HG02885 (cell line): ENCODE measurements around the gene SRP9.
A peak's percentile ranks its signal among the peaks of the same experiment; 100 is the strongest.

Experiments
- ATAC-seq: cut with Tn5 transposase; IDR thresholded peaks from one replicate; pipeline ENCODE4 v1.9.1; 2021; ENCODE audit warnings: mild to moderate bottlenecking; ENCODE audit not compliant: unreplicated experiment, poor library complexity

Gene SRP9

GRCh38 chr1:225777583-225778336 lies at the start of gene SRP9:
TSS of gene SRP9 (plus strand) at chr1:225777826. CDS start at chr1:225777941, 115 bp downstream.
- peak; percentile 99 for ATAC-seq

GRCh38 chr1:225731491-225731890 lies 46.1 kb upstream of the SRP9 start:
- ATAC-seq, result no peak

DNA sequence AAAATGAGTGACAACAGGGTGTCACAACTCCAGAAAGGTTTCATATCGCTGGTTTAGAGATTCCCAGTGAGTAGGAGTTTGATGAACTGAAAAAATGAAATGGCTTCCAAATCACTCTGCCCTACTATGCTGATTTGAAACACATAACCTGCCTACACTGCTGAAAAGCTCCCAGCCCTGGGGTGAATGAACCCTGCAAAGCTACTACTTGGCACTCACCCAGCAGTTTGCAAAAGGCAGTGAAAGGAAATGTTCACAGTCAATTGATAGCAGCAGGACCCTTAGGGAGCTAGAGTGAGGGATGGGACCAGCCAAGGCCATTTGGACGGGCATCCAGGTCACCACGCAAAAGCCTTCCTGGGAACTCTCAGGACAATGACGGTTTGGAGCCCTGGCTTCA lies 44.4 kb upstream of the SRP9 start:
- no peak for ATAC-seq

DNA sequence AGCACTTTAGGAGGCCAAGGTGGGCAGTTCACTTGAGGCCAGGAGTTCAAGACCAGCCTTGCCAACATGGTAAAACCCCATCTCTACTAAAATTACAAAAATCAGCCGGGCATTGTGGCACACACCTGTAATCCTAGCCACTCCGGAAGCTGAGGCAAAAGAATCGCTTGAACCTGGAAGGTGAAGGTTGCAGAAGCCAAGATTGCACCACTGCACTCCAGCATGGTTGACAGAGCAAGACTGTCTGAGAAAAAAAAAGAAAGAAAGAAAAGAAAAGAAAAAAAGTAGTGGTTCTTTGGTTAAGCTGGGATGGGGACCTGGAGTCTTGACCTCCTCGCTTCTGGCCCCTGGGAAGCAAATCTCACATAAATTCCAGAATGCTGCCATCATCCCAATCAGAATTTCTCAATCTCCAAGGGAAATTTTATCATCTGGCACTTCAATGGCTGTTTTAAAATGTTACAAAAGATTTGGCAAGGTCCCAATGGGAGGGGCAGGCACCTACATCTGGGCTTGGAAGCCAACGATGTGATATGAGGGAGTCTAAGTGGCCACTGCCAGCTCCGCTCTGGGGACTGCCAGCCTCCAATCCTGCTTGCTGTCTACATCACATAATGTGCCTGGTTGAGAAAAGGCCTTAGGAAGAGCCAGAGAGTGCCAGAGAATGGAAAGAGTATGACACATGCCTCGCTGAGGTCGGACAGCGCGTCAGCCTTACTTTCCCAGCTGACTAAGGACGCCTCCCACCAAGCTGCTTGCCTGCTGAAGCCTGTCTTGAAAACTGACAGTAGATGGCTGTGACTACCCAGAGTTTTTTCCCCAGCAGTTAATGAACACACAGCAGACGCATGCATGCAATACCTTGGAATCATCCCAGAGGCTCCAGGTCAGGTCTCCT lies 42.1 kb upstream of the SRP9 start:
- ATAC-seq, result no peak

- ATAC-seq, result no peak
Observed at GRCh38 chr1:225736437-225737098, 41.1 kb upstream of the SRP9 start.

DNA sequence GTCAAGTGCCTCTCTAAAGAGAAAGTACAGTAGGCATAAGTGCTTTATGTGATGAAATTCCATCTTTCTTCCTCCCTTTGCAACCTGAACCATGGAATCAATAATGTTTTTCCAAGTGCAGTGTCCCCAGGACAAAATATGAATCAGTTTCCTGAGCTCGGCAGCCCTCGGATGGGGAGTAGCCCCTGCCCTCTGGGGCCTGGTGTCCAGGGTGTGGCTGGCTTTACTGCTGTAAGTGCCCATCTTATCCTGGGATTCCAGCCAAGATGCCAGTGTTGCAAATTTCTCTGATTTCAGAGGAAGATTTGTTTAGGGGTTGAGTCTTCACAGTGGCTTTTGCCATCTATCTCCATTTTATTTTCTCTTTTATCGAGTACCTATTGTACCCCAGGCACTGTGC lies 40.5 kb upstream of the SRP9 start:
- ATAC-seq, result no peak

DNA sequence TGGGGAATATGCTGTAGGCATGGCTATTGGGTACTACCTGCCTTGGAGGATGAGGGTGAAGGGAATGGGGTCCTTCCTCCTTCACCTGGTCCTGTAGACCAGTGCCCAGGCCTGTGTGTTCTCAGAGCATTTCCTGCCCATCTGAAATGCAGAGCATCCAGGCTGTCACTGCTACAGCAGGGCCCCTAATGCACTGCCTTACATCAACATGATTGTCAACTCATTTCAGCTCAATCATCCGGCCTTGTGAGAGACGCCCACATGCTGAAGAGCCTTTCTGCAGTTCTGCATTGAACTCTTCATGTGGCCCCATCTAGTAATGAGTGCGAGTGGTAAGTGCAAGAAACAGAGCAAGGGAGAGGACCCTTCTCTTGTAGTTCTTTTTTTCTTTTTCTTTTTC lies 39.8 kb upstream of the SRP9 start:
- ATAC-seq, result no peak

- ATAC-seq, result no peak
Observed at GRCh38 chr1:225738763-225739162, 38.9 kb upstream of the SRP9 start.

DNA sequence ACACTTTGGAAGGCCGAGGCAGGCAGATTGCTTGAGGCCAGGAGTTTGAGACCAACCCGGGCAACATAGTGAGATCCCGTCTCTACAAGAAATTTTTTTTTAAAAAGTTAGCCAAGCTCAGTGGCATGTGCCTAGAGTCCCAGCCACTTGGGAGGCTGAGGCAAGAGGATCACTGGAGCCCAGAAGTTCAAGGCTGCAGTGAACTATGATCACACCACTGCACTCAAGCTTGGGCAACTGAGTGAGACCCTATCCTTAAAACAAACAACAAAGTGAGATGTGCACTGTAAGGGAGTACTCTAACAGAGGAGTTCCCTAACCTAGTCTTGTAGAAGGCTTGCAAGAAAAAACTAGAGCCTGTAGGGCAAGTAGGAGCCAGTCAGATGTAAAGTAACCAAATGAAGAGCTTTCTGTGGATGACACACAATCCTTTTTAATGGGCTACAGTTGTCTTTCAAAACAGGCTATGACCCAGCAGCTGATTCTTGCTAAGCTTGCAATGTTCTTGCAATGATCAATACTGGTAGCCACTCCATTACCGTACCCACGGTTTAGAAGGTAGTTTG lies 38.0 kb upstream of the SRP9 start:
- ATAC-seq, result no peak

DNA sequence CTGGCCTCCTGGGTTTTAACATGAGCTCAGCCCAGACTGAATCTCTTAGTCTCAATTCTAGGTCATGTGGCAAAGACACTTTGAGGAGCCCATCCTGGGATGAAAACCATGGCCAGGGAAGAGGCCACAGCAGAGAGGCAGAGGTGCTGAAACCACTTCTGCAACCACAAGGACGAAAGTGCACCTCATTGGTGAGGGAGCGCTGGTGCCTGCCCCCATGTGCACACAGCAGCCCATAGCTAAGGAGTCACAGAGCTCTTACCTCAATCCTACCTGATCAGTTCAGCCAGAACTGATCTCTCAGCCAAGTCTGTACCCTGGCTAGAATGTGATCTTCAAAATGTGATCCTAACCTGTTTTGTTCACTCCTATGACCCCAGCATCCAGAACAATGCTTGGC lies 32.9 kb upstream of the SRP9 start:
- ATAC-seq, result no peak

DNA sequence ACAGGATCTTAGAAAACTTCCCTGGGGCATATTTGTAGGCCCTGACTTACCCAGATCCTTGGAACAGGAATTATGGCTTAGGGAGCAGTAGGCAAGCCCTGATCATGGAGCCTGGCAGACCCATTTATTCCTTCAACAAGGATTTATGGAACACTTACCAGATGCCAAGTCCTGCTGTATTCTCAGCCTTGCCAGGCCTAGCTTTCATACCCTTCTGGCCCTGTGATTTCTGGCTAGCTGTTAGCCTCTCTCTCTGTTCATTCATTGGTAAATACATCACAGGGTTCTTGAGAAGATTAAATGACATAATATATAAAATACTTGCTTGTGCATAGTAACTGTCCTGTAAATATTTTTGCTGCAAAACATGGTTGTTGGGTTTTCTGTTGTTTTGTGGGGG lies 32.4 kb upstream of the SRP9 start:
- no peak for ATAC-seq

DNA sequence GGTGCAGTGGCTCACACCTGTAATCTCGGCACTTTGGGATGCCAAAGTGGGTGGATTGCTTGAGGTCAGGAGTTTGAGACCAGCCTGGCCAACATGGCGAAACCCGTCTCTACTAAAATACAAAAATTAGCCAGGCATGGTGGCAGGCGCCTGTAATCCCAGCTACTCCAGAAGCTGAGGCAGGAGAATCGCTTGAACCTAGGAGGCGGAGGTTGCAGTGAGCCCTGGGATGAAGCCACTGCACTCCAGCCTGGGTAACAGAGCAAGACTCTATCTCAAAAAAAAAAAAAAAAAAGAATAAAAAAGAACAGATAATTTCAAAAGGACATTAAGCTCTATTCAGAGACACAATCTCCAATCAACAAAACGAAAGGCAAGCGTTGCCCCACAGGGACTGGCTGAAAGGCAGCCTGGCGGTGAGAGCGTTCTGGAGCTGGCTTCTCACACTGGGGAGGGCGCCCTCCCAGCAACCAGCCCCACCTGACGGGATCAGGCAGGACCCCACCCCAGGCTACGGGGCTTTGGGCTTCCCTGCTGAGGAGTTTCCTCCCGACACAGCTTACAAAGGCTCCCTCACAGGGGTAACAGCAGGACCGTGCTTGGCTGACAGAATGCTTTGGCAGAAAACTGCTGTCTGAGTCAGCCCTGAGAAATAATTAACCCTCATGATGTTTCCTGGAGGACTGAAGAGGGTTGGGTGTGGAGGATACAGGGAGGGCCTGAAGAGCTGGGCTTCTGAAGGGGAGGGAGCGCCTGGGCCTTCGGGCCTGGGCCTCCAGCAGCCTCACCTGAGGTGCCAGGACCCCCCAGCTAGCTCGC lies 31.1 kb upstream of the SRP9 start:
- ATAC-seq, result no peak

DNA sequence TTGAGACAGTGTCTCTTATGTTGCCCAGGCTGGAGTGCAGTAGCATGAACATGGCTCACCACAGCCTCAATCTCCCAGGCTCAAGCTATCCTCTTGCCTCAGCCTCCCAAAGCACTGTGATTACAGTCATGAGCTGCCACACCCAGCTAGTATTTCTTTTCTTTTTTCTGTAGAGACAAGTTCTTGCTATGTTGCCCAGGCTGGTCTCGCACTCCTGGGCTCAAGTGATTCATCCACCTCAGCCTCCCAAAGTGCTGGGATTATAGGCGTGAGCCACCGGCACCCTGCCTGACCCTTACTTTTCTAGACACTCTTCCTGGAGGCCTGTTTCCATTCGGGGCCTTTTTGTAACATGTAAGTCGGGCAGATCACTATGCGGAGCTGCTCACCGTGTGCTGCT lies 30.1 kb upstream of the SRP9 start:
- ATAC-seq, result no peak

DNA sequence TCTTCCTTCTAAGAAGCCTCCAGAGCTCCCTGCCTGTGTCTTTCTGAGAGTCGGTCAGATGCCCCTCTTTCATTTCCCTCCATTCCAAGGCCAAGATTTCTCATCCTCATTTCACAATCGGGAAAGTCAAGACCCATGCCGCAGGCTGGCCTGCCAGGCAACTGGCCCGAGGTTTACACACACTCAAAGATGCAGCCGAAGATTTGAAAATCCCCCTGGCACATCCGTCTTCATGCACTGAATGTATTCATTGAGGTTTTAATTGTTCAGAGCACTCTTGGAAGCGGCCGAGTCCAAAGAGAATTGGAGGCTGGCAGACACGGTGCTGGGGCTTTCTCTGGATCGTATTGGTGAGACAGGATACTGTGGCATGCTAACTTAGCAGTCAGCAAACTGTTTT lies 29.1 kb upstream of the SRP9 start:
- ATAC-seq, result no peak

DNA sequence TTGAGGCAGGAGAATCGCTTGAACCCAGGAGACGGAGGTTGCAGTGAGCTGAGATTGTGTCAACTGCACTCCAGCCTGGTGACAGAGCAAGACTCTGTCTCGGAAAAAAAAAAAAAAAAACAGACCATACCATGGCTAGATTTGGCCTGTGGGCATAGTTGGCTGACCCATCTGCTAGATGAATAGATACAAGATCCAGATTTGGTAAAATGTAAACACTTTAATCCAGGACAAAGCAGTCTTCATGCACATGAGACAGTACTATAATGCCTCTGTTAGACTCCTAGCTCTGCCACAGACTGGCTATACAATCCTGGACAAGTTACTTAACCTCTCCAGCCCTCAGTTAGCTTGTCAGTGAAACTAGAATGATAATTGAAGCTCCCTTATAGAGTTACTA lies 27.9 kb upstream of the SRP9 start:
- ATAC-seq, result no peak

- no peak for ATAC-seq
Observed at GRCh38 chr1:225750420-225750819, 27.2 kb upstream of the SRP9 start.

DNA sequence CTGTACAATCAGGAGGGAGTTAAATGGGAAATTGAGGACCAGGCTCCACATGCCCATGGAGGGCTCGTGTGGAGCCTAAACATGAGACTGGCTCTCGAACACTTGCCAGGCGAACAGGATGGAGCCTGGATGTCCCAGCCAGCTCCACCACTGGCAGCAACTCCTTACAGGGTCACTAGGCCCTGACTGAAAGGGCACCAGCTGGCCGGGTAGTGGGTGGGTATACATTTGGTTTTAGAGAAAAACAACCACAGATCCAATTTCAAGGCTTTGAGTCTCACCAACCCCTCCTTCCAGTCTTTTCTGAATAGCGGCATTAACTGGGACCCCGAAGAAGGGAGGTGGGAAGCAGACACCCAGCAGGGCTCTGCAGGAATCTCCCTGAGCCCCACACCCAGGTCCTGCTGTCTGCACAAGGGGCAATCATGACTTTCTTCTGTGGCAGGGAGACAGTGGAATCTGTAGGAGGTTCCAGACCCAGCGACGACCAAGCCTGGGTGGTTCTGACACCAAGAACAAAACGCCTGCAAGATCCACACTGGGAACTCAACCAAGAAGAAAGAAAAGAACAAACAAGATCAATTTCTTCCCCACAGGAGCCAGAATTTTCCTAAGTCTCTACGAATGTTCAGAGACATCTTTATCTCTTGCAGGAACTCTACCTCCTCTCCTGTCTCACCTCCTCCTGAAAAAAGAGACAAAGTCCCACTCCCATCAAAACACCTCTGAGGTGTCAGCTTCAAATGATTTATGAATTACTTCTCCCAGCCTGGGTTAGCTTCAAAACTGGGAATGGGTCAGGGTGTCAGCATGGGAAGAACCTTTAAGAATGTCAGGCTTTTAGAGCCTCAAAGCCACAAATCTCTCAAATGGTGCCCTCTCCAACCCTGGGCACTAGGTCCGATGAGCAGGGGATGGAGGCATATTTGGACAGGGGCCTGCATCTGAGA lies 26.5 kb upstream of the SRP9 start:
- no peak for ATAC-seq

DNA sequence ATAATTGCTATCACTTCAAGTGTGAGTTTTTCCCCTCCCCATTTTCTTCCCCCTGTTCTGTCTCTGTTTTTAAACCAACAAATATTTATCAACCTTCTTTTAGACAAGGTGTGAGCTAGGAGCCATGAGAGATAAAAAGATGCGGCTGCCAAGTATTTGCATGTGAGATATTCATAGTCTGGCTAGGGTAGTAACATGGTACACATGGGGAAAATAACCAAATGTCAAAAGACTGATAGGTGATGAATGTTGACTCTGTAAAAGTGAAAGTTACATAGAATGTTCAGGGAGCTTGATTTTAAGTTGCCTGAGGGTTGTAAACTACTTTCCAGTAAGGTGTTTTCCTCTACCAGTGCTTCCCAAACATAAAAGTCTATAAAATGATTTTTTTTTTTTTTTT lies 25.4 kb upstream of the SRP9 start:
- no peak for ATAC-seq
